ENCODE data around the gene PTPRC.

The PTPRC gene

GRCh38 chr1:198763298-198763714, 124.5 kb downstream of the PTPRC start:
- no peak for TF ChIP-seq CTCF (conservative IDR thresholded peaks at IDR 0.05)
- H3K27ac ChIP-seq: no peak overlapping the region

GRCh38 chr1:198764748-198765147, 125.9 kb downstream of the PTPRC start:
- no peak overlapping the region for H3K27ac ChIP-seq
- no peak for TF ChIP-seq CTCF (conservative IDR thresholded peaks at IDR 0.05)

- no peak for TF ChIP-seq CTCF (conservative IDR thresholded peaks at IDR 0.05)
- no peak overlapping the region for H3K27ac ChIP-seq
Measured at GRCh38 chr1:198765416-198765815, 126.6 kb downstream of the PTPRC start.

- TF ChIP-seq CTCF (conservative IDR thresholded peaks at IDR 0.05): peak; percentile 69
- H3K27ac ChIP-seq: no peak overlapping the region
Measured at GRCh38 chr1:198771563-198772153, 132.8 kb downstream of the PTPRC start.

- no peak for TF ChIP-seq CTCF (conservative IDR thresholded peaks at IDR 0.05)
Measured at GRCh38 chr1:198772626-198773025, 133.8 kb downstream of the PTPRC start.

GRCh38 chr1:198773030-198773429, 134.2 kb downstream of the PTPRC start:
- TF ChIP-seq CTCF (conservative IDR thresholded peaks at IDR 0.05): no peak
- no peak overlapping the region for H3K27ac ChIP-seq

More at GRCh38 chr1:198772626-198773025, 133.8 kb downstream of the PTPRC start:
- H3K27ac ChIP-seq: no peak overlapping the region

GRCh38 chr1:198773523-198773922, 134.7 kb downstream of the PTPRC start:
- H3K27ac ChIP-seq: no peak overlapping the region
- no peak for TF ChIP-seq CTCF (conservative IDR thresholded peaks at IDR 0.05)

All from VCaP (cell line).